HUES64 (cell line): ENCODE results near the gene STOML1.

Experiments used
- H3K27ac ChIP-seq: 2 replicates; pipeline ENCODE4 v1.7.0; 2013; ENCODE audit warnings: low read depth, low read length, inconsistent platforms
- H3K27me3 ChIP-seq: 2 replicates; pipeline ENCODE4 v1.6.1; 2013; ENCODE audit warnings: mild to moderate bottlenecking, low read length; ENCODE audit not compliant: insufficient read depth
- H3K36me3 ChIP-seq: 2 replicates; pipeline ENCODE4 v1.6.1; 2013; ENCODE audit warnings: mild to moderate bottlenecking, low read length; ENCODE audit not compliant: insufficient read depth
- H3K4me1 ChIP-seq: 2 replicates; pipeline ENCODE4 v1.6.1; 2013; ENCODE audit warnings: mild to moderate bottlenecking, low read length, moderate library complexity; ENCODE audit not compliant: insufficient read depth
- H3K4me3 ChIP-seq: 2 replicates; pipeline ENCODE4 v1.5.1; 2013; ENCODE audit warnings: mild to moderate bottlenecking, low read length, moderate library complexity
- H3K9ac ChIP-seq: 2 replicates; pipeline ENCODE4 v1.6.1; 2013; ENCODE audit warnings: mild to moderate bottlenecking, low read depth, low read length
- H3K9me3 ChIP-seq: 2 replicates; pipeline ENCODE4 v1.6.1; 2013; ENCODE audit warnings: low read depth, low read length; ENCODE audit not compliant: insufficient read depth
- WGBS: fragments of 150-250, 120-280 bp; methylation state at CpG from one replicate; pipeline ENCODE4 v1.1.7; 2013; ENCODE audit warnings: missing lambda C conversion rate; 5-methylcytosine and 5-hydroxymethylcytosine counted together

The STOML1 gene

GRCh38 chr15:73931441-73931840 lies 60.7 kb downstream of the STOML1 start:
- no peaks in the 10 kb centered on the region; the same call in 1 of the 2 replicates for H3K27me3 ChIP-seq
- peaks cover 11% of the 10 kb centered on the region for H3K4me1 ChIP-seq
- H3K4me3 ChIP-seq = no peak overlapping the region
- H3K9me3 ChIP-seq = no peaks in the 10 kb centered on the region
- no peak overlapping the region for H3K9ac ChIP-seq
- no peak overlapping the region for H3K27ac ChIP-seq
- H3K36me3 ChIP-seq = no peaks in the 10 kb centered on the region
- 87% methylated on average over 2 of the region's 2 CpGs for WGBS

GRCh38 chr15:73930790-73931281 lies 61.3 kb downstream of the STOML1 start:
- Histone ChIP-seq H3K36me3 (no peaks in the 10 kb centered on the region), H3K4me1 (peaks cover 12% of the 10 kb centered on the region), H3K27me3 (no peaks in the 10 kb centered on the region; the same call in 1 of the 2 replicates), H3K27ac (no peak overlapping the region), H3K9ac (no peak overlapping the region), H3K9me3 (no peaks in the 10 kb centered on the region), H3K4me3 (no peak overlapping the region)
- WGBS = 83% methylated on average over 7 of the region's 7 CpGs

DNA sequence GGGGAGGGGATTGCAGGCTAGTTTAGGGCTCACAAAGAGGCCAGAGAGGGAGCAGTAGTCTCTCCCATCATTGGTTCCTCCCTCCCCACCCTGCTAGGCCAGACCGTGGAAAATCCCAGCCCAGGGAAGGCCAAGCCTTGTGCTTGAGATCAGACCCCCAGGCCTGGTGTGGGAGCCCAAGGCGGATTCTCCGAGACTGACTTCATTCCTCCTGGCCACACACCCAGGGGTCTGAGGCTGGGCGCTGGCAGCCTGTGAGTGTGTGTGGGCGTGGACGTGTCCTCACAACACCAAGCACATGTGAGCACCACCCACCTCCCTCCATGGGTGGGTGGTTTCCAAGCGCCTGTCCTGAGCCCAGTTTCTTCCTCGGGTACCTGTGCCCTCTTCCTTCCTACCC lies 61.7 kb downstream of the STOML1 start:
- Histone ChIP-seq H3K4me1 (peaks cover 17% of the 10 kb centered on the region), H3K4me3 (no peak overlapping the region), H3K36me3 (no peaks in the 10 kb centered on the region), H3K9me3 (no peaks in the 10 kb centered on the region), H3K9ac (no peak overlapping the region), H3K27ac (no peak overlapping the region), H3K27me3 (no peaks in the 10 kb centered on the region; the same call in 1 of the 2 replicates)
- 94% methylated on average over 8 of the region's 8 CpGs for WGBS

GRCh38 chr15:73928971-73929627 lies 63.0 kb downstream of the STOML1 start:
- no peak overlapping the region for H3K27ac ChIP-seq
- H3K4me3 ChIP-seq = 0 out of 2 replicates have a peak overlapping the region, but pooled peaks have one; percentile 2
- no peak overlapping the region for H3K9ac ChIP-seq
- H3K4me1 ChIP-seq = peaks cover 23% of the 10 kb centered on the region
- no peaks in the 10 kb centered on the region for H3K36me3 ChIP-seq
- H3K9me3 ChIP-seq = no peaks in the 10 kb centered on the region
- no peaks in the 10 kb centered on the region; the same call in 1 of the 2 replicates for H3K27me3 ChIP-seq
- 77% methylated on average over 5 of the region's 5 CpGs for WGBS
